ENCODE measurements around the gene PSME2. TPM values are rescaled to one million over a fixed set of nuclear protein-coding genes. Genes with fewer than 3 reads are reported as not detected.

Gene PSME2
- total and polyA plus RNA-seq, 2 of the 13 experiments (the other 11 are each of a cell fraction or from before 2014, with no cell fraction given), result 332 to 716 TPM

- TF ChIP-seq CSRNP2 (CRISPR knock-in tag; conservative IDR thresholded peaks at IDR 0.05; ENCODE audit: low read depth), result no peak
- no peak for TF ChIP-seq ZNF878 (CRISPR knock-in tag; IDR thresholded peaks at IDR 0.05)
- TF ChIP-seq, protein P1, sequence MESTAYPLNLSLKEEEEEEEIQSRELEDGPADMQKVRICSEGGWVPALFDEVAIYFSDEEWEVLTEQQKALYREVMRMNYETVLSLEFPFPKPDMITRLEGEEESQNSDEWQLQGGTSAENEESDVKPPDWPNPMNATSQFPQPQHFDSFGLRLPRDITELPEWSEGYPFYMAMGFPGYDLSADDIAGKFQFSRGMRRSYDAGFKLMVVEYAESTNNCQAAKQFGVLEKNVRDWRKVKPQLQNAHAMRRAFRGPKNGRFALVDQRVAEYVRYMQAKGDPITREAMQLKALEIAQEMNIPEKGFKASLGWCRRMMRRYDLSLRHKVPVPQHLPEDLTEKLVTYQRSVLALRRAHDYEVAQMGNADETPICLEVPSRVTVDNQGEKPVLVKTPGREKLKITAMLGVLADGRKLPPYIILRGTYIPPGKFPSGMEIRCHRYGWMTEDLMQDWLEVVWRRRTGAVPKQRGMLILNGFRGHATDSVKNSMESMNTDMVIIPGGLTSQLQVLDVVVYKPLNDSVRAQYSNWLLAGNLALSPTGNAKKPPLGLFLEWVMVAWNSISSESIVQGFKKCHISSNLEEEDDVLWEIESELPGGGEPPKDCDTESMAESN (CRISPR knock-in tag; conservative IDR thresholded peaks at IDR 0.05), result peak; percentile 96; the same call in 1 of the 2 replicates
- TF ChIP-seq ZNF33A (CRISPR knock-in tag; IDR thresholded peaks at IDR 0.05; ENCODE audit: borderline replicate concordance), result no peak
- TF ChIP-seq MAZ (IDR thresholded peaks at IDR 0.05; ENCODE audit: borderline replicate concordance, low read depth, low read length), result peak; percentile 83
- peak; percentile 99 for TF ChIP-seq MAZ (CRISPR knock-in tag; IDR thresholded peaks at IDR 0.05; ENCODE audit: low read depth)
- no peak; the same call in 1 of the 2 replicates for TF ChIP-seq ZBTB39 (CRISPR knock-in tag; IDR thresholded peaks at IDR 0.05)
- TF ChIP-seq ARNT2 (CRISPR knock-in tag; IDR thresholded peaks at IDR 0.05; ENCODE audit: low read depth), result peak; percentile 88
- TF ChIP-seq MED13 (CRISPR knock-in tag; IDR thresholded peaks at IDR 0.05), result peak; percentile 96
- TF ChIP-seq SMARCE1 (IDR thresholded peaks at IDR 0.05; ENCODE audit: borderline replicate concordance), result no peak
- TF ChIP-seq, protein P2, sequence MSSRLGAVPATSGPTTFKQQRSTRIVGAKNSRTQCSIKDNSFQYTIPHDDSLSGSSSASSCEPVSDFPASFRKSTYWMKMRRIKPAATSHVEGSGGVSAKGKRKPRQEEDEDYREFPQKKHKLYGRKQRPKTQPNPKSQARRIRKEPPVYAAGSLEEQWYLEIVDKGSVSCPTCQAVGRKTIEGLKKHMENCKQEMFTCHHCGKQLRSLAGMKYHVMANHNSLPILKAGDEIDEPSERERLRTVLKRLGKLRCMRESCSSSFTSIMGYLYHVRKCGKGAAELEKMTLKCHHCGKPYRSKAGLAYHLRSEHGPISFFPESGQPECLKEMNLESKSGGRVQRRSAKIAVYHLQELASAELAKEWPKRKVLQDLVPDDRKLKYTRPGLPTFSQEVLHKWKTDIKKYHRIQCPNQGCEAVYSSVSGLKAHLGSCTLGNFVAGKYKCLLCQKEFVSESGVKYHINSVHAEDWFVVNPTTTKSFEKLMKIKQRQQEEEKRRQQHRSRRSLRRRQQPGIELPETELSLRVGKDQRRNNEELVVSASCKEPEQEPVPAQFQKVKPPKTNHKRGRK (CRISPR knock-in tag; IDR thresholded peaks at IDR 0.05), result no peak; the same call in 1 of the 2 replicates
- peak; percentile 91 for TF ChIP-seq ZNF782 (CRISPR knock-in tag; IDR thresholded peaks at IDR 0.05; ENCODE audit: borderline replicate concordance)
- peak; percentile 91 for TF ChIP-seq PITX1 (CRISPR knock-in tag; IDR thresholded peaks at IDR 0.05)
- TF ChIP-seq CEBPG (CRISPR knock-in tag; IDR thresholded peaks at IDR 0.05), result peak; percentile 87
- TF ChIP-seq ZNF672 (CRISPR knock-in tag; IDR thresholded peaks at IDR 0.05), result no peak
- no peak for TF ChIP-seq MTA3 (CRISPR knock-in tag; IDR thresholded peaks at IDR 0.05)
- TF ChIP-seq ARID2 (CRISPR knock-in tag; IDR thresholded peaks at IDR 0.05; ENCODE audit: borderline replicate concordance), result peak; percentile 99
- TF ChIP-seq, protein P3, sequence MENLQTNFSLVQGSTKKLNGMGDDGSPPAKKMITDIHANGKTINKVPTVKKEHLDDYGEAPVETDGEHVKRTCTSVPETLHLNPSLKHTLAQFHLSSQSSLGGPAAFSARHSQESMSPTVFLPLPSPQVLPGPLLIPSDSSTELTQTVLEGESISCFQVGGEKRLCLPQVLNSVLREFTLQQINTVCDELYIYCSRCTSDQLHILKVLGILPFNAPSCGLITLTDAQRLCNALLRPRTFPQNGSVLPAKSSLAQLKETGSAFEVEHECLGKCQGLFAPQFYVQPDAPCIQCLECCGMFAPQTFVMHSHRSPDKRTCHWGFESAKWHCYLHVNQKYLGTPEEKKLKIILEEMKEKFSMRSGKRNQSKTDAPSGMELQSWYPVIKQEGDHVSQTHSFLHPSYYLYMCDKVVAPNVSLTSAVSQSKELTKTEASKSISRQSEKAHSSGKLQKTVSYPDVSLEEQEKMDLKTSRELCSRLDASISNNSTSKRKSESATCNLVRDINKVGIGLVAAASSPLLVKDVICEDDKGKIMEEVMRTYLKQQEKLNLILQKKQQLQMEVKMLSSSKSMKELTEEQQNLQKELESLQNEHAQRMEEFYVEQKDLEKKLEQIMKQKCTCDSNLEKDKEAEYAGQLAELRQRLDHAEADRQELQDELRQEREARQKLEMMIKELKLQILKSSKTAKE (CRISPR knock-in tag; IDR thresholded peaks at IDR 0.05; ENCODE audit: borderline replicate concordance), result no peak
- TF ChIP-seq ZNF3 (CRISPR knock-in tag; IDR thresholded peaks at IDR 0.05), result no peak; the same call in none of the 2 replicates
- no peak for TF ChIP-seq ZNF234 (CRISPR knock-in tag; conservative IDR thresholded peaks at IDR 0.05)
Measured at GRCh38 chr14:24114532-24115421, 31.6 kb downstream of the PSME2 start, which contains the start of the genes DCAF11 and NRL (continued).
